ENCODE data around the gene TSPAN6.

DNA sequence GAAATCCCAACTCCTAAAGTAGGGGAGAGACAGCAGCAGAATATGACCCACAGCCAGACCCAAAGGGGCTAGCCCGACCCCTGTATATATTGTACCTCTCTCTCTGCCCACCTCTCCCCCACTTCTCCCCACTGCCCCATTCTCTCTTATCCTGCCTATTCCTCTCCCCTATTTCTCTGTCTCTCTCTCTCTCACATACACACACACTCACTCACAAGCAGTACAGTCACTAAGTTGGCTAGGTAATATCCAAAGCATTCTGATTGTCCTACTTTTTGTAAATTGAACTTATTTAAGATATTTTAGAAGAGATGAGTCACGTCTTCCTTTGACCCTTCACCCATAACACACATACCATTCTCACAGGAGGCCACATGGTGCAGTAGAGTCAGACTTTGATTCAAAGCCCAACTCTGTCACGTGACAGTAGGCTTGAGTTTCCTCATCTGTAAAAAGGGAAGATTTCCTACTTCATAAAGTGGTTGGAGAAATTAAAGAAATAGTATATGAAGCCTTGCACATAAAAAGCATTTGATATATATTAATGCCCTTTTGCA is 36.9 kb upstream of the TSPAN6 start:
- TF ChIP-seq, protein P1, sequence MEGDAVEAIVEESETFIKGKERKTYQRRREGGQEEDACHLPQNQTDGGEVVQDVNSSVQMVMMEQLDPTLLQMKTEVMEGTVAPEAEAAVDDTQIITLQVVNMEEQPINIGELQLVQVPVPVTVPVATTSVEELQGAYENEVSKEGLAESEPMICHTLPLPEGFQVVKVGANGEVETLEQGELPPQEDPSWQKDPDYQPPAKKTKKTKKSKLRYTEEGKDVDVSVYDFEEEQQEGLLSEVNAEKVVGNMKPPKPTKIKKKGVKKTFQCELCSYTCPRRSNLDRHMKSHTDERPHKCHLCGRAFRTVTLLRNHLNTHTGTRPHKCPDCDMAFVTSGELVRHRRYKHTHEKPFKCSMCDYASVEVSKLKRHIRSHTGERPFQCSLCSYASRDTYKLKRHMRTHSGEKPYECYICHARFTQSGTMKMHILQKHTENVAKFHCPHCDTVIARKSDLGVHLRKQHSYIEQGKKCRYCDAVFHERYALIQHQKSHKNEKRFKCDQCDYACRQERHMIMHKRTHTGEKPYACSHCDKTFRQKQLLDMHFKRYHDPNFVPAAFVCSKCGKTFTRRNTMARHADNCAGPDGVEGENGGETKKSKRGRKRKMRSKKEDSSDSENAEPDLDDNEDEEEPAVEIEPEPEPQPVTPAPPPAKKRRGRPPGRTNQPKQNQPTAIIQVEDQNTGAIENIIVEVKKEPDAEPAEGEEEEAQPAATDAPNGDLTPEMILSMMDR (conservative IDR thresholded peaks at IDR 0.05), result no peak
- TF ChIP-seq EZH2 (IDR thresholded peaks at IDR 0.05; ENCODE audit: low read depth), result no peak

All from PC-9 (cell line).